Measurements from ENCODE around the gene PRR14L. TPM values are rescaled to one million over a fixed set of nuclear protein-coding genes. Genes with fewer than 3 reads are reported as not detected.

The PRR14L gene
- polyA plus RNA-seq, 1 of the 3 experiments (the other 2 are of a cell fraction): 5.9 TPM

- Histone ChIP-seq H3K9ac (no peak overlapping the region), H3K36me3 (replicated peaks in 1 of 2; ENCODE audit: control insufficient read depth in 1 of 2, insufficient read depth in 2 of 2, low read length in 1 of 2) (no peaks in the 10 kb centered on the region), H2AFZ (ENCODE audit: low read depth) (no peak overlapping the region), H3K27me3 (ENCODE audit: insufficient read depth) (no peaks in the 10 kb centered on the region), H3K4me2 (no peak overlapping the region), H3K79me2 (ENCODE audit: insufficient read depth) (peaks cover 46% of the 10 kb centered on the region), H3F3A (replicated peaks; ENCODE audit: insufficient read depth) (no peaks in the 10 kb centered on the region), H3K9me2 (no peaks in the 10 kb centered on the region), H3K4me1 (ENCODE audit: control insufficient read depth in 1 of 2, insufficient read depth in 2 of 2, low read depth in 1 of 2, low read length in 1 of 2) (no peaks in the 10 kb centered on the region; a peak in 1 of 4 replicates), H4K20me1 (ENCODE audit: insufficient read depth) (peaks cover 16% of the 10 kb centered on the region; the same call in 1 of the 2 replicates), H3K9me3 (no peaks in the 10 kb centered on the region), H3K27ac (ENCODE audit: low read depth in 2 of 2, low read length in 1 of 2) (no peak overlapping the region), H3K4me3 (ENCODE audit: low read depth in 2 of 2, low read length in 1 of 2) (no peak overlapping the region)
- CTCF ChIA-PET: interaction anchor here (1.2 to 1.8 kb wide), 3 partner anchors 20 to 81 kb away, joined by 3 to 5 read pairs (median 4); no protein-coding TSS in a partner anchor
- DNase-seq: no peak
- TF ChIP-seq USF1 (IDR thresholded peaks at IDR 0.05; ENCODE audit: borderline replicate concordance, low read depth) (no peak), RAD21 (IDR thresholded peaks at IDR 0.05; ENCODE audit: low read length) (no peak), MEF2A (IDR thresholded peaks at IDR 0.05; ENCODE audit: borderline replicate concordance, low read depth) (no peak), NFIC (IDR thresholded peaks at IDR 0.05; ENCODE audit: borderline replicate concordance) (no peak), GABPA (IDR thresholded peaks at IDR 0.05; ENCODE audit: low read depth) (no peak), GATA2 (CRISPR knock-in tag; IDR thresholded peaks at IDR 0.05) (no peak), SIN3A (IDR thresholded peaks at IDR 0.05; ENCODE audit: borderline replicate concordance, low read depth, low read length) (no peak), TCF12 (IDR thresholded peaks at IDR 0.05) (no peak), REST (IDR thresholded peaks at IDR 0.05; ENCODE audit: low read depth, low read length) (no peak), RFX5 (IDR thresholded peaks at IDR 0.05; ENCODE audit: low read length) (no peak), CHD2 (IDR thresholded peaks at IDR 0.05; ENCODE audit: low read length, partially characterized antibody) (no peak), RCOR1 (IDR thresholded peaks at IDR 0.05; ENCODE audit: low read length) (no peak), TAF1 (IDR thresholded peaks at IDR 0.05; ENCODE audit: borderline replicate concordance, low read depth, low read length) (no peak), FOXM1 (IDR thresholded peaks at IDR 0.05; ENCODE audit: low read depth) (no peak), IRF3 (IDR thresholded peaks at IDR 0.05; ENCODE audit: low read depth, low read length) (no peak), FOXJ3 (CRISPR knock-in tag; IDR thresholded peaks at IDR 0.05) (no peak)
- WGBS (ENCODE audit: low lambda C conversion rate): 78% methylated on average over 15 of the region's 15 CpGs
- POLR2A ChIA-PET: no interaction called here
These were observed 111.9 kb downstream of the PRR14L start for GRCh38 chr22:31637891-31638618.
